Right lobe of liver (tissue), 4 donors: Measurements from ENCODE around the gene AFF4.

Source experiments
- CTCF ChIP-seq, 4 donors: fragments of 200-600 bp in 3 of 4; fragments of 450-650 bp in 1 of 4; IDR thresholded peaks; one replicate each; pipeline versions ENCODE4 v1.5.1 to v1.8.0; 2016 to 2022; ENCODE audit warnings: antibody characterized with exemption in 4 of 4, mild to moderate bottlenecking in 2 of 4
- POLR2A ChIP-seq: fragments of 450-650 bp; IDR thresholded peaks from one replicate; pipeline ENCODE4 v1.6.1; 2017; ENCODE audit warnings: antibody characterized with exemption, mild to moderate bottlenecking
- donor health status: DM: no; HTN: no; CAD: no.
- donor health status: DM: no; HTN: no; CAD: no.
- donor health status: DM: no; HTN: yes; CAD: no.

- no peak for TF ChIP-seq CTCF (IDR thresholded peaks at IDR 0.05)
- no peak for TF ChIP-seq POLR2A
These were observed 10.6 kb downstream of the AFF4 start for GRCh38 chr5:132952829-132953228.
